GM18502 (cell line): Measurements from ENCODE around the gene SAMM50.
"Not testable (repeated sequence)": the region's sequence is repeated elsewhere in the genome, so short reads cannot be mapped to it uniquely, and the experiment has no call there.

Source experiments
- ATAC-seq: cut with Tn5 transposase; IDR thresholded peaks from one replicate; pipeline ENCODE4 v1.9.1; 2021; ENCODE audit warnings: mild to moderate bottlenecking; ENCODE audit not compliant: unreplicated experiment, poor library complexity

The SAMM50 gene

GRCh38 chr22:43996981-43997265 lies 41.7 kb downstream of the SAMM50 start:
- no peak for ATAC-seq

- no peak for ATAC-seq
Observed at GRCh38 chr22:43998679-43999264, 43.5 kb downstream of the SAMM50 start.

GRCh38 chr22:43999378-43999777 lies 44.1 kb downstream of the SAMM50 start:
- ATAC-seq: no peak

GRCh38 chr22:44000123-44000522 lies 44.9 kb downstream of the SAMM50 start:
- ATAC-seq: no peak

GRCh38 chr22:44001521-44001920 lies 46.3 kb downstream of the SAMM50 start:
- no peak for ATAC-seq

- ATAC-seq: no peak
Observed at GRCh38 chr22:44002324-44002723, 47.1 kb downstream of the SAMM50 start.

GRCh38 chr22:44002997-44003396 lies 47.8 kb downstream of the SAMM50 start:
- no peak for ATAC-seq

- no peak for ATAC-seq
Observed at GRCh38 chr22:44003405-44004103, 48.3 kb downstream of the SAMM50 start.

GRCh38 chr22:44004104-44004460 lies 48.8 kb downstream of the SAMM50 start:
- no peak for ATAC-seq

GRCh38 chr22:44005524-44005923 lies 50.3 kb downstream of the SAMM50 start:
- ATAC-seq: no peak

- no peak for ATAC-seq
Observed at GRCh38 chr22:44012162-44012561, 56.9 kb downstream of the SAMM50 start.

- ATAC-seq: no peak
Observed at GRCh38 chr22:44012591-44012990, 57.3 kb downstream of the SAMM50 start.

- no peak for ATAC-seq
Observed at GRCh38 chr22:44014241-44014640, 59.0 kb downstream of the SAMM50 start.

GRCh38 chr22:44016586-44016985 lies 61.3 kb downstream of the SAMM50 start:
- ATAC-seq: not testable (repeated sequence)

GRCh38 chr22:44018594-44018993 lies 63.4 kb downstream of the SAMM50 start:
- no peak for ATAC-seq

- ATAC-seq: no peak
Observed at GRCh38 chr22:44019416-44019815, 64.2 kb downstream of the SAMM50 start.

GRCh38 chr22:44019846-44020245 lies 64.6 kb downstream of the SAMM50 start:
- ATAC-seq: no peak

GRCh38 chr22:44020981-44021380 lies 65.7 kb downstream of the SAMM50 start:
- no peak for ATAC-seq

- no peak for ATAC-seq
Observed at GRCh38 chr22:44023404-44024287, 68.4 kb downstream of the SAMM50 start.

- no peak for ATAC-seq
Observed at GRCh38 chr22:44024288-44024921, 69.2 kb downstream of the SAMM50 start, which contains the start of gene PARVB. Gene PARVB (plus strand): TSS chr22:44024302. CDS start chr22:44024340, 38 bp downstream.
